ENCODE measurements around the gene SEC62.
"Not testable (repeated sequence)": the region's sequence is repeated elsewhere in the genome, so short reads cannot be mapped to it uniquely, and the experiment has no call there.

SEC62 gene

DNA sequence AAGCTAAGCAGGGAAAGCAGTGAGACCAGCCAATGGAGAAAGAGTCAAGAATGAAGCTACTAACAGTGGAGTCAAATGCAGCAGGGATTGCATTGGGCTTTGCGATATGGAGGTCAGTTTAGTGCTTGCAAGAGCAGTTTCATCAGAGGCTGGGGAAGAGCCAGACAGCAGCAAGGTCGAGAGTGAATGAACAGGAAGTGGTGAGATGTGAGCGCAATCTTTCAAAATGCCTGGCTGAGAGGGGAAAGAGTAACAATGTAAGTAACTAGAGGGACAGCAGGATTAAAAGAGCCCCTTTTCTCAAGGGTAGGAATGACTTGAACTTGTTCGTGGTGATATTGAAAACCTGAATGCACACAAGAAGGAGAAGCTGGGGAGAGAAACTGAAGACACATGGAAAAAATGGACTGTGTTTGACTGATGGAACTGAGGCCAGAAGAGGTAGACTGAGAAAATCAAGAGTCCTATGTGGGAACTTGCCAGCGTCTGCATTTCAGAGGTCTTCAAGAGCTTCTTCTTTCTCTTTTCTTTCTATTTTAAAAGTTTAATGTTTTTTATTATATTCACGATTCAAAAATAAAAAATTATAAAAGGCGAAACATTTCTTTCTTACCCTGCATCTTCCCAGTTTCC, 40.5 kb downstream of the SEC62 start:
- no peak for TF ChIP-seq CTCF (conservative IDR thresholded peaks at IDR 0.05; ENCODE audit: low read depth, low read length)
- no peak overlapping the region for H2AFZ ChIP-seq (ENCODE audit: low read depth)
- H3K4me1 ChIP-seq (ENCODE audit: low read depth, poor library complexity, severe bottlenecking) = no peaks in the 10 kb centered on the region
- H3K4me3 ChIP-seq (IDR thresholded peaks at IDR 0.05; ENCODE audit: insufficient read depth, low read depth, low read length) = no peak overlapping the region
- no peaks in the 10 kb centered on the region for H4K20me1 ChIP-seq (ENCODE audit: insufficient read depth)
- no peak overlapping the region for H3K4me2 ChIP-seq
- H3K27me3 ChIP-seq (ENCODE audit: insufficient read depth, low read depth) = no peaks in the 10 kb centered on the region
- H3K27ac ChIP-seq = no peak overlapping the region
- no peaks in the 10 kb centered on the region for H3K36me3 ChIP-seq (ENCODE audit: insufficient read depth)
- no peaks in the 10 kb centered on the region for H3K79me2 ChIP-seq (ENCODE audit: insufficient read depth, low read depth)
- H3K9ac ChIP-seq = no peak overlapping the region

DNA sequence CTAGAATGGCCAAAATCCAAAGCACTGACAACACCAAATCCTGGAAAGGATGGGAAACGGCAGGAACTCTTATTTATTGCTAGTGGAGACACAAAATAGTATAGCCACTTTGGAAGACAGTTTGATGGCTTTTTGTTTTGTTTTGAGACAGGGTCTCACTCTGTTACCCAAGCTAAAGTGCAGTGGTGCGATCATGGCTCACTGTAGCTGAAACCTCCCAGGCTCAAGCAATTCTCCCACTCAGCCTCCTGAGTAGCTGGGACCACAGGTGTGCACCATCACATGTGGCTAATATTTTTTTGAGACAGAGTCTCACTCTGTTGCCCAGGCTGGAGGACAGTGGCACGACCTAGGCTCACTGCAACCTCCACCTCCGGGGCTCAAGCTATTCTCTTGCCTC, 43.9 kb downstream of the SEC62 start:
- no peaks in the 10 kb centered on the region for H3K4me1 ChIP-seq (ENCODE audit: low read depth, poor library complexity, severe bottlenecking)
- no peaks in the 10 kb centered on the region for H3K36me3 ChIP-seq (ENCODE audit: insufficient read depth)
- TF ChIP-seq CTCF (conservative IDR thresholded peaks at IDR 0.05; ENCODE audit: low read depth, low read length) = no peak
- no peak overlapping the region for H3K27ac ChIP-seq
- no peaks in the 10 kb centered on the region for H3K27me3 ChIP-seq (ENCODE audit: insufficient read depth, low read depth)
- no peak overlapping the region for H3K4me3 ChIP-seq (IDR thresholded peaks at IDR 0.05; ENCODE audit: insufficient read depth, low read depth, low read length)
- H3K9ac ChIP-seq = no peak overlapping the region
- H2AFZ ChIP-seq (ENCODE audit: low read depth) = no peak overlapping the region
- H3K4me2 ChIP-seq = no peak overlapping the region
- H4K20me1 ChIP-seq (ENCODE audit: insufficient read depth) = no peaks in the 10 kb centered on the region
- H3K79me2 ChIP-seq (ENCODE audit: insufficient read depth, low read depth) = no peaks in the 10 kb centered on the region

DNA sequence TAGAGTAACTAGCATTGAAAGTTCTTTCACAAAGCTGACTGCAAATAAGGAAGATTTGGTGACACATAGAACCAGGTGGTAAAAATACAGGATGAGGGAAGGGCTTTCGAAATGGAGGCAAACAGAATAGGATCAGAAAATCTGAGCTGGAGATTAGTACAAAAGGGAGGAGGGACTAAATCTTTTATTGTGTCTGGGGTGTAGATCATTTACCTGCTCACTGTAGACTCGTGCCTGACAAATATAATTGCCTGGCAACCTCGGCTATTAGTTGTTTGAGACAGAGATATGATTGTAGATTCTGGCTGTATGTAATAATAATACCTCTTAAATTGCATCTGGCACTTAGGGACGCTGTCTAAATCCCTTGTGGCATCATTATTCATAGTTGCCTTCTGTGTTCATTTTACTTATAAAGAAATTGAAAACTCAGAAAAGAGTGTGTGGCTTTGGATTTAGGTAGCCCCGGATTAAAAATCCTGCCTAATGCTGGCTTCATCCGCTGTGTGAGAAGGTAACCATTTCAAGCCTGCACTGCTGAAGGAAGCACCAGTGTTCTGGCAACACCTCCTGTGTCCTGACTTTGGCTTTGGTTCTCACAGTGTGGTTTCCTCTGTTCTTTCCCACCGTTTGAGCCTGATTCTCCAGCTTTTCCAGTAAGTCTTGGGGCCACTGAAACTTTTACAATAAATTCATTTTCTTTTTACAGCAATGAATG, 46.2 kb downstream of the SEC62 start:
- Histone ChIP-seq H3K36me3 (ENCODE audit: insufficient read depth) (no peaks in the 10 kb centered on the region), H3K79me2 (ENCODE audit: insufficient read depth, low read depth) (no peaks in the 10 kb centered on the region), H3K4me1 (ENCODE audit: low read depth, poor library complexity, severe bottlenecking) (no peaks in the 10 kb centered on the region), H3K27ac (no peak overlapping the region), H3K27me3 (ENCODE audit: insufficient read depth, low read depth) (no peaks in the 10 kb centered on the region), H3K4me3 (IDR thresholded peaks at IDR 0.05; ENCODE audit: insufficient read depth, low read depth, low read length) (no peak overlapping the region), H3K4me2 (no peak overlapping the region), H2AFZ (ENCODE audit: low read depth) (no peak overlapping the region), H3K9ac (no peak overlapping the region), H4K20me1 (ENCODE audit: insufficient read depth) (no peaks in the 10 kb centered on the region)
- no peak for TF ChIP-seq CTCF (conservative IDR thresholded peaks at IDR 0.05; ENCODE audit: low read depth, low read length)

GRCh38 chr3:170016057-170016456, 49.5 kb downstream of the SEC62 start:
- H3K4me3 ChIP-seq (IDR thresholded peaks at IDR 0.05; ENCODE audit: insufficient read depth, low read depth, low read length) = no peak overlapping the region
- H3K79me2 ChIP-seq (ENCODE audit: insufficient read depth, low read depth) = no peaks in the 10 kb centered on the region
- no peaks in the 10 kb centered on the region for H3K27me3 ChIP-seq (ENCODE audit: insufficient read depth, low read depth)
- no peak overlapping the region for H3K4me2 ChIP-seq
- H3K4me1 ChIP-seq (ENCODE audit: low read depth, poor library complexity, severe bottlenecking) = no peaks in the 10 kb centered on the region
- no peak overlapping the region for H3K27ac ChIP-seq
- no peak for TF ChIP-seq CTCF (conservative IDR thresholded peaks at IDR 0.05; ENCODE audit: low read depth, low read length)
- no peak overlapping the region for H3K9ac ChIP-seq
- H2AFZ ChIP-seq (ENCODE audit: low read depth) = no peak overlapping the region
- H4K20me1 ChIP-seq (ENCODE audit: insufficient read depth) = no peaks in the 10 kb centered on the region
- H3K36me3 ChIP-seq (ENCODE audit: insufficient read depth) = no peaks in the 10 kb centered on the region

GRCh38 chr3:170019306-170019705, 52.7 kb downstream of the SEC62 start:
- not testable (repeated sequence) for H3K79me2 ChIP-seq (ENCODE audit: insufficient read depth, low read depth); H3K4me2 ChIP-seq; H3K36me3 ChIP-seq (ENCODE audit: insufficient read depth); H3K4me1 ChIP-seq (ENCODE audit: low read depth, poor library complexity, severe bottlenecking); H3K27ac ChIP-seq; H2AFZ ChIP-seq (ENCODE audit: low read depth); H4K20me1 ChIP-seq (ENCODE audit: insufficient read depth); H3K27me3 ChIP-seq (ENCODE audit: insufficient read depth, low read depth); H3K4me3 ChIP-seq (IDR thresholded peaks at IDR 0.05; ENCODE audit: insufficient read depth, low read depth, low read length); H3K9ac ChIP-seq
